Measurements from ENCODE around the gene ZNF264.

- no peak for TF ChIP-seq CTCF (conservative IDR thresholded peaks at IDR 0.05; ENCODE audit: low read depth, low read length)
- TF ChIP-seq EZH2 (IDR thresholded peaks at IDR 0.05; ENCODE audit: low read length, unreplicated experiment), result no peak
- TF ChIP-seq EZH2phosphoT487 (IDR thresholded peaks at IDR 0.05; ENCODE audit: borderline replicate concordance, low read length), result no peak
Observed at GRCh38 chr19:57171551-57172081, 19.7 kb upstream of the ZNF264 start.

Data from PC-3 (cell line).